Measurements from ENCODE around the gene HECW1.

DNA sequence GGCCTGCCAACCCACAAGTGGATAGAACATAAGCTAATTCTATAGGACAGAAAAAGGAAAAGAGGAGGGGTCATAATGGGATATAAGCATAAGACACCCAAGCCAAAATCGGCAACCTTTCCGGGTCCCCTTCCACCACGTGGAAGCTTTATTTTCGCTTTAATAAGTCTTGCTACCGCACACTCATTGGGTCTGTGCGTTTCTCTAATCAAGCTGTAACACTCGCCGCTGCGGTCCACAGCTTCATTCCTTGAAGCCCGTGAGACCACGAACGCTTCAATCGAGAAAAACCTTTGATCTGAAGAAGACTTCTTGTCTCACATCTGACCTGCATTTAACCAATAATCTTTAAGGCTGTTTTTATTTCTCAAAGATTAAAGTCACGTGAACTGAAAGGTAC, 35.8 kb upstream of the HECW1 start:
- TF ChIP-seq, protein P1, sequence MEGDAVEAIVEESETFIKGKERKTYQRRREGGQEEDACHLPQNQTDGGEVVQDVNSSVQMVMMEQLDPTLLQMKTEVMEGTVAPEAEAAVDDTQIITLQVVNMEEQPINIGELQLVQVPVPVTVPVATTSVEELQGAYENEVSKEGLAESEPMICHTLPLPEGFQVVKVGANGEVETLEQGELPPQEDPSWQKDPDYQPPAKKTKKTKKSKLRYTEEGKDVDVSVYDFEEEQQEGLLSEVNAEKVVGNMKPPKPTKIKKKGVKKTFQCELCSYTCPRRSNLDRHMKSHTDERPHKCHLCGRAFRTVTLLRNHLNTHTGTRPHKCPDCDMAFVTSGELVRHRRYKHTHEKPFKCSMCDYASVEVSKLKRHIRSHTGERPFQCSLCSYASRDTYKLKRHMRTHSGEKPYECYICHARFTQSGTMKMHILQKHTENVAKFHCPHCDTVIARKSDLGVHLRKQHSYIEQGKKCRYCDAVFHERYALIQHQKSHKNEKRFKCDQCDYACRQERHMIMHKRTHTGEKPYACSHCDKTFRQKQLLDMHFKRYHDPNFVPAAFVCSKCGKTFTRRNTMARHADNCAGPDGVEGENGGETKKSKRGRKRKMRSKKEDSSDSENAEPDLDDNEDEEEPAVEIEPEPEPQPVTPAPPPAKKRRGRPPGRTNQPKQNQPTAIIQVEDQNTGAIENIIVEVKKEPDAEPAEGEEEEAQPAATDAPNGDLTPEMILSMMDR (IDR thresholded peaks at IDR 0.05) = no peak
- no peak for TF ChIP-seq EZH2phosphoT487 (IDR thresholded peaks at IDR 0.05)
- no peak for TF ChIP-seq EZH2 (IDR thresholded peaks at IDR 0.05)

Data from neural progenitor cell (in vitro differentiated cells).